ENCODE measurements around the gene CCNK.

DNA sequence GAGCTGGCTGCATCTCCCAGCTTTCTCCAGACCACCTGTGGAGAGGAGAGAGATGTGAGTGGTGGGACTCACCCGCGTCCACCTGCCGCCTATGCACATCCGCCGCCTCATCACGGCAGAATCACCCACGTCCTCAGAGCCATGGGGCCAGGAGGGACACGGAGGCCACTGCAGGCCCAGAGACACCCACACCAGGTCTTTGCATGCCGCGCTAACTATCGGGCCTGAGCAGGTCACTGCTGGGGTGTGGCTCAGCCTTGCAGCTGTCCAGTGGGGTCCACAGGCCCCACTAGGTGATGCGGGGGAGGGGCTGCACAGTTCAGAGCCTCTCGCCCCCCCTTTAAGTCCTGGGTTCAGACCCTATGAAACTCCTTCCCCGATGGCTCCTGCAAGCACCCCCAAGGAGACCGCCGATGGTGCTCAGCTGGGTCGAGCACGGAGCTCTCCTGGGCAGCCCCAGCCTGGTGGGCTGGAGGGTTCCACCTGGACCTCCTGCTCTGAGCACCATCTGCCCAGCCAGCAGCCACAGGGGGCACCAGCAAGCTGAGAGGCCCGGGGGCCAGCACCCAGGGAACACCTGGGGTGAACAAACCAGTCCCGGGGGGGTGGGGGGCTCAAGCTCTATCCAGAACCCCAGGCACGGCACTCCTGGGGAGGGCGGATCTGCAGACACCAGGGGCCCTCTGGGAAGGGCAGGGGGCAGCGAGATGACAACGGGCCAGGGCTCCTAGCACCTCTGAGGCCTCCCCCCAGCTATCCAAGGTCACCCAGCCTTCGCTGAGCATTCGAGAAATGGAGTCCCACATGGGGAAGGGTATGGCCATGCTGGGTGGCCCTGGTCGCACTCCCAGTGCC lies 34.3 kb downstream of the CCNK start:
- TF ChIP-seq CTCF (IDR thresholded peaks at IDR 0.05; ENCODE audit: low read depth, low read length) (no peak), EZH2phosphoT487 (IDR thresholded peaks at IDR 0.05; ENCODE audit: low read depth) (no peak)

All from OCI-LY3 (cell line).